ENCODE data around the gene TGFBR2.

The TGFBR2 gene

DNA sequence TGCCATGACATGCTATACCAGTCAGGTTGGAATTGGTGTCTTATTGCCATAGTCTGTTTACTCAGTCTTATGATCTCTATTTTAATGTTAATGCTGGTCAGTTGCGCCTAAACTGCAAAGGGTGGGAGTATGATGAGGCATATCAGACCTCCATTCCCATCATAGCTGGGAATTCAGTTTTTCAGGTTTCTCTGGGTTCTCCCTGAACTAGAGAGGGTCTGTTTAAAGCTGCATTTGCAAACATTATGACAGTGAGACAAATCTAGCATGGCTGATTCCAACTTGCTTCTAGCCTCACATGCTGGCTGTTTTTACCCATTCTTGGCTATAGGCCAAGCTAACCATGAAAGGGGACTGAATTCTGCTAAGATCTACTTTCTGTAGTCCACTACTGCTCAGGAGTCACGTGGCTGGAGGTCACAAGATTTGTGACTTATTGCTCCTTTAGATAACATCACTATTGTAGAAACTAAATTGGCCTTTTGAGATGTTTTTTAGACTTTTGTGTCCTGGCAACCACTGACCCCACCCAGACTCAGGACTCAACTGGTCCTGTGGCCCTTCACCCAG, 96.5 kb downstream of the TGFBR2 start:
- H3K27me3 Mint-ChIP-seq = no peaks in the 10 kb centered on the region
- peak overlapping the region; percentile 38 for H3K27ac Mint-ChIP-seq
- peaks cover 36% of the 10 kb centered on the region for H3K36me3 Mint-ChIP-seq
- H3K9me3 Mint-ChIP-seq = no peaks in the 10 kb centered on the region
- no peak overlapping the region for H3K4me3 Mint-ChIP-seq
- H3K4me1 Mint-ChIP-seq = peaks cover 36% of the 10 kb centered on the region

DNA sequence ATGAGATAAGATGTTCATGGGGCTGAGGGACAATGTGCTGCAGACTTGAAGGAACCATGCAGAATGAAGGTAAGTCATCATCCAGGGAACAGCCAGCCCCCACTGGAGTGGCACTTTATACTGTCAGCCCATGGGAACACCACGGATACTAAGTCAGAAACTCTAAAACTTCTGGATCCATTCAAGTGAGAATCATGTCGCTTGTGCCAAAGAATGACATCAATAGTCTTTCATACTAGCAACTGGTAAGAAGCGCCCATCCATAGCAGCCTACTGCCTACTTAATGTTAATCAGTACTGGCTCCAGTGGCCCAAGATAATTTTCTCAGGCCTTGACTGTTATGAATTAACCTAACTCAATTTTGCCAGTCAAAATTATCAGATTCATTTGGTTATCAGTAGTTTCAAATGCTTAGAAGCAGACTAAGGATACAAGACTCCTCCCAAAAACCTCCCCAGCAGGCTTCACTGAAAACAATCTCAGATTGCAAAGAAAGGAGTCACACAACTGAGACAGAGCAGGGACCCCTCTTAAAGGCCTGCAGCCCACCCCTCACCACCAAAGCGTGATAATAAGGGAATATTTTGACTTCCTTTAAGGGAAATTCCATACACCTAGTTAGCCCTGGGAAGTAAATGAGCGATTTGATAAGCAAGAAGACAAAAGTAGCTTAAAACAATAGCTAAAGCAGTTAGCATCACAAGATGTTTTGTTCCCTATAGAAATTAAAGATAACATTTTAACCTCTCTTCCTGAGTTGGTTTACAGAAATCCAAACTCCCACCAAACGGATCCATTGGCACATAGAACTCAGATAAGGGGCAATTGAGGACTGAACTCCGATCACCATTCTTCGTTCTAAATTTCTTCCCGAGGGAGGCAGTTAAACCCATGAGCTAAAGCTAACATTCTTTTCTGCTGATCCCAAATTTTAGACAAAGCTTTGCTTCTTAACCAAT, 98.8 kb downstream of the TGFBR2 start:
- Mint-ChIP-seq H3K36me3 (peaks cover 29% of the 10 kb centered on the region), H3K27ac (peak overlapping the region; percentile 13), H3K4me3 (no peak overlapping the region), H3K9me3 (no peaks in the 10 kb centered on the region), H3K4me1 (peaks cover 49% of the 10 kb centered on the region), H3K27me3 (no peaks in the 10 kb centered on the region)

DNA sequence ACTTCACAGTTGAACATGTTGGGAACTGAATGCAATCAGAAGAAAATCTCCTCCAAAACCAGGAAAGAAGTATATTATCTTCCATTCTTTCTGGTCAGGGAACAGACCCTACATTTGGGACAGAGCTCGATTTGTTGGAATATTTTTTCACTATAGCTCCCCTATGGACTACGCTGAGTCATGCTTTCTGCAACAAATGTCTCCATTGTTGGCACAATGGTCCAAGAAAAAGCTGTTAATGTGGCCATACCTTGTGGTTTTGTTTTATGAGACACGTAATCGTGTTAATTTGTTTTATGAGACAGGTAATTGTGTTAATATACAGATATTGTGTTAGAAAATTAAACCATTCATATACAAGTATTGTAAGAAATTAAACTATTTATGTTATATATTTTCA, 101.4 kb downstream of the TGFBR2 start:
- Mint-ChIP-seq H3K4me3 (no peak overlapping the region), H3K9me3 (no peaks in the 10 kb centered on the region), H3K4me1 (peaks cover 33% of the 10 kb centered on the region), H3K27ac (no peak overlapping the region), H3K27me3 (no peaks in the 10 kb centered on the region), H3K36me3 (peaks cover 18% of the 10 kb centered on the region)

DNA sequence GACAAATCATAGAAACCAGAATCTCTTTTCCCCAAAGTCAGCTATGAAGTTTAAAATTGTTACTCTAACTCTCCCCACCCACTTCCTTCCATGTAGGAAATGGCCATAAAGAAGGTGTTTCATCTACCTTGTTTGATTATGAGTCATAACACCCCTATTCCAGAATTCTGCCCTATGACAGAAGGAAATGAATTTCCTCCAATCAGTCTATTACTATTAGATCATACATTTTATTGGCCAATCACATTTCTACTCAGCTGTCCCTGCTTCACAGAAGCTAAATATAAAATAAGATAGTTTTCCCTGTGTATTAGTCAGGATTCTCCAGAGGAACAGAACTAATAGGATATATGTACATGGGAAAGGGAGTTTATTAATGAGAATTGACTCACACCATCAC, 102.1 kb downstream of the TGFBR2 start:
- H3K4me1 Mint-ChIP-seq = peaks cover 29% of the 10 kb centered on the region
- no peak overlapping the region for H3K4me3 Mint-ChIP-seq
- H3K9me3 Mint-ChIP-seq = no peaks in the 10 kb centered on the region
- H3K36me3 Mint-ChIP-seq = peaks cover 15% of the 10 kb centered on the region
- H3K27me3 Mint-ChIP-seq = no peaks in the 10 kb centered on the region
- no peak overlapping the region for H3K27ac Mint-ChIP-seq

DNA sequence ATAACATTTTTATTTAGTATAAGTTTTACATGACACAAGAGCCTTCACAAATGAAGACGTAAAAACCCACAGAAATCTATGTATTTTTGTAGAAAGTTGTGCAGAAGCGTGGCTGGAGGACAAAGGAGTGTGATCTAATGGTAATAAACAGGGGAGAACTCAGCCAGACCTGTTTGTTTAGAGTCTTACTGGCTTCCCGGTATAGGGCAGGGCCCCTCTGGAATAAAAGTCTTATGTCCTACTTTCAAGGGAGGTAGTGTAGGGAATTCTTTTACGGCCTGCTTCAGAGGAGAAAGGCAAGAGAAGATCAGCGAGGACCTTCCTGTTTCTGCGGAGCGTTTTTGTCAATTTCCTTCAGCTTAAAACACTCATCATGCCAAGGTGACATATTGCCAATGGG, 103.6 kb downstream of the TGFBR2 start:
- Mint-ChIP-seq H3K27me3 (no peaks in the 10 kb centered on the region), H3K36me3 (peaks cover 11% of the 10 kb centered on the region), H3K9me3 (peaks cover 3% of the 10 kb centered on the region), H3K4me1 (peaks cover 18% of the 10 kb centered on the region), H3K4me3 (no peak overlapping the region), H3K27ac (no peak overlapping the region)

DNA sequence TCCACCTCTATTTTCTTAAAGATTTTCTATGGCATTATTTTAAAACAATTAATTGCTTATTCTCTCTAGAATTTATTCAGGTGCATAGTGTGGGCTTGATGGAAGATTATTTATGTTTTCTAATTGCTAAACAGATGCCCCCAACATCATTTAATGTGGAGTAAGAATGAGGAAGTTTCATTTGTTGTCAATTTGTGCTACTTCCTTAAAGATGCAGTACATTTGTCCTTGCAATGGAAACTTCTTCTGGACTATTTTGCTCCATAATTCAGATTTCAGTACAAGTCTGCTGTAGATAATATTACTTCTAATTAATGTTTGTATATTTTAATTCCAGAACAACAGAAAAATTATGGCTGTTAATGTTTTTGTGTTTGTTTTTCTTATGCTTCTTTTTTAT, 104.8 kb downstream of the TGFBR2 start:
- H3K4me1 Mint-ChIP-seq = peaks cover 18% of the 10 kb centered on the region
- H3K9me3 Mint-ChIP-seq = peaks cover 6% of the 10 kb centered on the region
- H3K27me3 Mint-ChIP-seq = no peaks in the 10 kb centered on the region
- no peak overlapping the region for H3K27ac Mint-ChIP-seq
- H3K36me3 Mint-ChIP-seq = peaks cover 11% of the 10 kb centered on the region
- no peak overlapping the region for H3K4me3 Mint-ChIP-seq

DNA sequence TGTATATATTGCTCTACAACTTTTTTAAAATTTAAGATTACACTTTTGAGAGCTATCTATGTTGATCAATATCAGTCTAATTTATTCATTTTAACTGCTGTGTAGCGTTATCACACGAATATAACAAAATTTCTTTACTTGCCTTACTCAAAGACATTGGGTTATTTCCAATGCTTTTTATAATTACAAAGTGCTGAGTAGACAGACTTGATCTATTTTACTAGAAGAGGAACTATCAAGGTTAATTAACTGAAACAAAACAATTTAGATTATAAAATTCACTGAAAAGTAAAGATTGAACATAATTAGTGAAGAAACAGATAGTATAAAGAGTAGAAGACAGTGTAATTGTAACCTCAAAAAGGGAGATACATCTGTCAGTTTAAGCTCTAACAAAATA, 105.5 kb downstream of the TGFBR2 start:
- Mint-ChIP-seq H3K4me3 (no peak overlapping the region), H3K9me3 (peaks cover 6% of the 10 kb centered on the region), H3K27me3 (no peaks in the 10 kb centered on the region), H3K27ac (no peak overlapping the region), H3K36me3 (peaks cover 7% of the 10 kb centered on the region), H3K4me1 (peaks cover 18% of the 10 kb centered on the region)

DNA sequence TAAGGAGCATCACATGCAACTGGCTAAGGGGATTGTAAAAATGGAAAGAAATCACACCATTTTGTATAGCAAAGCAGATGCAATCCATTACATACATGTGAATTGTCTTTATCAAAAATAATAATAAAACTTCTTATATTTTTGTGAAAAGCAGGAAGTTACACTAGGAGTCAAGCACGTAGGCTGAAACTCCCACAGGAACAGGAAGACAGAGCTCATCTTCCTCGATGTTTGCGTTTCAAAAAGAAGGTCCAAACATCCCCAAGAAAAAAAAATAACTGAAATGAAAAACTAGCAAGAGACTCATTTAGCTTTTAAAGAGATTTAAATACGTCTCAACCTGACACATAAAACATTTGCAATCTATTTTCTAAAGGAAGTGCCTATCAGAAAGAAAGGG, 106.6 kb downstream of the TGFBR2 start:
- Mint-ChIP-seq H3K4me3 (no peak overlapping the region), H3K27ac (no peak overlapping the region), H3K36me3 (peaks cover 4% of the 10 kb centered on the region), H3K27me3 (no peaks in the 10 kb centered on the region), H3K9me3 (peaks cover 6% of the 10 kb centered on the region), H3K4me1 (peaks cover 18% of the 10 kb centered on the region)

DNA sequence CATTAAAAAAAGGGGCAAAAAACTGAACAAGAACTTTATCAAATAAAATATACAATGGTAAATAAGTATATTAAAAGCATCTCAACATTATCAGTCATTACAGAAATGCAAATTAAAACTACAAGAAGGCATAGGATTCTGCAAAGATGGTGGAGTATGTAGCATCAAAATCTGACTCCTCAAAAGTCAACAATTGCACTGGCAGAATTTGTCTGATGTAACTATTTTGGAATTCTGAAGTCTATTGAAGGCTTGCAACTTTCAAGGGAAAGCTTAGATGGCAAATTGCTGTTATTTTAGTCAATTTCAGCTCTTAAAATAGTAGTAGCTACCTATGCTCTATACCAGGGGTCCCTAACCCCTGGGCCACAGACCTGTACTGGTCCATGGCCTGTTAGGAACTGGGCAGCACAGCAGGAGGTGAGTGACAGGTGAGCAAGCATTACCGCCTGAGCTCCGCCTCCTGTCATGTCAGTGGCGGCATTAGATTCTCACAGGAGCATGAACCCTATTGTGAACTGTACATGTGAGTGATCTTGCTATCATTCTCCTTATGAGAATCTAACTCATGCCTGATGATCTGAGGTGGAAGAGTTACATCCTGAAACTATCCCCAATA, 107.6 kb downstream of the TGFBR2 start:
- no peak overlapping the region for H3K27ac Mint-ChIP-seq
- H3K4me3 Mint-ChIP-seq = no peak overlapping the region
- H3K4me1 Mint-ChIP-seq = peaks cover 8% of the 10 kb centered on the region
- peaks cover 6% of the 10 kb centered on the region for H3K9me3 Mint-ChIP-seq
- H3K36me3 Mint-ChIP-seq = peaks cover 1% of the 10 kb centered on the region
- no peaks in the 10 kb centered on the region for H3K27me3 Mint-ChIP-seq

DNA sequence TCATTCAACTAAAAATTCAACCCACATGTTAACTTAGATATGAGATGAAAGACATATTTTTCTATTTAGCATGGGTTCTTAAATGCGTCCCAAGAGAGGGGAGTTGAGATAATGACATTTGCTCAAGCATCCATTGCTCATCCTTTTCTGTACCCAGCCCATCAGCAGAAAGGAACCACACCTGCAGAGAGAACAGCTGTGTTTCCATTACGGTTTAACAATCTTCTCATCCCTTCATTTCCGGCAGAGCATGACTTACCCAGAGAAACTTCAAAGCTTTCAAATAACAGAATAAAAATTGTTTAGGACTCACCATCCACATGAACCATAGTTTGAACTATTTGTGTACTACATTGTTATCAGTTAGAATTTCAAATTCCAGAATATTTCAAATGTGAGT, 113.1 kb downstream of the TGFBR2 start:
- Mint-ChIP-seq H3K27me3 (no peaks in the 10 kb centered on the region), H3K4me3 (no peak overlapping the region), H3K9me3 (peaks cover 7% of the 10 kb centered on the region), H3K36me3 (peaks cover 1% of the 10 kb centered on the region), H3K27ac (no peak overlapping the region), H3K4me1 (no peaks in the 10 kb centered on the region)

DNA sequence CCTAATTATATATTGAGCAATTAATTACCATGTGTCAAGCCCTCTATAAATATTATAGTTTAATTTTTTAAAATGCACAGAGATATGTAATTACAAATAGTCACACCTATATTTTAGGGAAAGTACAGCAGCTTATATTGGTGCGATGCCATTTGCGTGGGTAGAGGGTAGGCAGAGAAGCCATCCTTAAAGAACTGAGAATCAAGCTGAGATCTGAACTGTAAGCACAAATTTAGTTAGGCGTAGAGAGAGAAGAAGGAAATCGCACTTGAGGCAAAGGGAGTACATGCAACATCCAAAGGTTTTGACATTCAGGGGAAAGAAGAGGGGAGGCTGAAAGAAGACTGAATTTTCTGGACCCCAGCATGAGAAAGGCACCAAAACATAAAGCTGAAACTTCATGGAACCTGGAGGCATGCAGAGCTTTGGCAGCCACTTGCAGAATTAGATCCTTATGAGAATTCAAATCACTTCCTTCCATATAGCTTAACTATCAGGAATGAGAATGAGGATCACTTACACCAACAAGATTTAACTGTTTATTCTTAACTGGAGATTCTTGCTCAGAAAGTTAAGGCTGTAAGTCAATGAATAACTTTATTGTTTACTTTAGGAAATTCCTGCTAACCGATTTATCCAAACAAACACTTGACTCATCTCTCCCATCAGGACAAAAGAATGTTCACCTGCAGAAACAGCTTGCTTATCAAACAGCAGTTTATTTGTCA, 114.3 kb downstream of the TGFBR2 start:
- no peaks in the 10 kb centered on the region for H3K27me3 Mint-ChIP-seq
- no peak overlapping the region for H3K4me3 Mint-ChIP-seq
- no peak overlapping the region for H3K27ac Mint-ChIP-seq
- H3K36me3 Mint-ChIP-seq = peaks cover 3% of the 10 kb centered on the region
- no peaks in the 10 kb centered on the region for H3K4me1 Mint-ChIP-seq
- H3K9me3 Mint-ChIP-seq = peaks cover 11% of the 10 kb centered on the region

DNA sequence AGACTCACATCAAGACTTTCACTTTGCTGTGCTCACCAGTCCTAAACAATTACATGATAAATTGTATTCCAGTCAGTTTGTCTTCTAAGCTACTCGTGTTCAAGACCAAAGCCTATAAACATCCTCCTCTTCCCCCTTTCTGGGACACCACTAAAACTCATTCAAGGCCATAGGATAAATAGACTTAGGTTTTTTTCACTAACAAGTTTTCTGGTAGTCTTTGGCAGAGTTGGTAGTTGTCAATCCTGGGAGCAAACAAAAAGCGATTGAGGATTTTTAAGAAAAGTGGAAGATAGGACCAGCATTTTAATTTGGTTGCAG, 114.9 kb downstream of the TGFBR2 start:
- no peak overlapping the region for H3K27ac Mint-ChIP-seq
- H3K27me3 Mint-ChIP-seq = no peaks in the 10 kb centered on the region
- H3K36me3 Mint-ChIP-seq = peaks cover 3% of the 10 kb centered on the region
- H3K4me1 Mint-ChIP-seq = no peaks in the 10 kb centered on the region
- peaks cover 11% of the 10 kb centered on the region for H3K9me3 Mint-ChIP-seq
- no peak overlapping the region for H3K4me3 Mint-ChIP-seq

DNA sequence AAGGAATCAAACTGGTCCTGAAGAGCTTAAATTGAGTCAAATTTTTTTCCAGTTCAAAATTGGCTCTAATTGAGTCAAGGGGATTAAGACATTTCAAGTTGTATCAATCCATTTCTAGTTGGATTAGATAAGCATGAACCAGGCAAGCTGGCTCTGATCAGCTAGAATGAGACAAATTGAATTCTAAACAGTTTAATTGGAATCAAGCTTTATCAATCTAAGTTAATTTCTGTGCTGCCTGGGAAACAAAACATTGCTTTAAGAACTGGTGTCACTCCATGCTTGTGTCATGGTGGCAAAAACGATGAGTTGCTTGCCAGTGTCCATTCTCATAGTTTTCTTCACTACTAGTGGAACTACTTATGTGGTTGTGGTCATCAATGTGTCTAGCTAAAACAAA, 116.8 kb downstream of the TGFBR2 start:
- Mint-ChIP-seq H3K27me3 (no peaks in the 10 kb centered on the region), H3K4me3 (no peak overlapping the region), H3K27ac (no peak overlapping the region), H3K4me1 (no peaks in the 10 kb centered on the region), H3K9me3 (peaks cover 11% of the 10 kb centered on the region), H3K36me3 (peaks cover 3% of the 10 kb centered on the region)

DNA sequence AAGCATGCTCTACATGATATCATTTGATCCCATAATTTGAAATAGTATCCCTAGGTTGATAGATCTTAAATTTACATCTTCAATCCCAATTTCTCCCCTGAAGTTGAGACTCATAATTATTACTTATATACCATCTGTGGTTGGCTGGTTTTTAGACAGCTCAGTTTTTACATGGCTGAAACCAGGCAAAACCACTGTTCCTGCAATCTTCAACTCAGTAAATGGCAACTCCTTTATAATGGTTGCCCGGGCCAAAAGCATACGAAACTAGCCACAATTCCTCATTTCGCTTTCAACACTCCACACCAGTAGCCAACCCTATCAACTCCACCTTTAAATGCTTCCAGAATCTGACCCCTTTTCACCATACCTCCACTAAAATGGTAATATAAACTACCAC, 118.5 kb downstream of the TGFBR2 start:
- H3K4me3 Mint-ChIP-seq = no peak overlapping the region
- peaks cover 15% of the 10 kb centered on the region for H3K4me1 Mint-ChIP-seq
- no peaks in the 10 kb centered on the region for H3K27me3 Mint-ChIP-seq
- H3K27ac Mint-ChIP-seq = no peak overlapping the region
- peaks cover 3% of the 10 kb centered on the region for H3K36me3 Mint-ChIP-seq
- peaks cover 11% of the 10 kb centered on the region for H3K9me3 Mint-ChIP-seq

DNA sequence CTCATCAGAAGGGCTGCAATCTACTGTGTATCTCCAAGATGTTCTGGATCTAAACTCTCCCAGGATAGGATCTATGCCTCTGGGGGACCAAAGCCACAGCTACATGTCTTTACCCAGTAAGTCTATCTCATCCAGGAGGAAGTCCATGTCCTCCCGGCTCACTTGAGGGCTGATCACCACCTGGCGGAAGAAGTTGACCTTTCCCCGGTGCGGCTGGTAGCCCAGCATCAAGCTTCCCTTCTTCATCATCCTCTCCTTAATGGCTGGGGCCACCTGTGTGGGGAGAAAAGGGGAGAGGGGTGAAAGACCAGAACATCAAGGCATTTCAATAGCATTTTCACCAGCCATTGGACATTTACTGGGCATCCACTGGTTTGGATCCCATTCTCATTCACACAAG, 121.7 kb downstream of the TGFBR2 start:
- H3K27ac Mint-ChIP-seq = no peak overlapping the region
- no peaks in the 10 kb centered on the region for H3K27me3 Mint-ChIP-seq
- peaks cover 3% of the 10 kb centered on the region for H3K36me3 Mint-ChIP-seq
- H3K4me1 Mint-ChIP-seq = peaks cover 39% of the 10 kb centered on the region
- H3K4me3 Mint-ChIP-seq = no peak overlapping the region
- peaks cover 11% of the 10 kb centered on the region for H3K9me3 Mint-ChIP-seq

DNA sequence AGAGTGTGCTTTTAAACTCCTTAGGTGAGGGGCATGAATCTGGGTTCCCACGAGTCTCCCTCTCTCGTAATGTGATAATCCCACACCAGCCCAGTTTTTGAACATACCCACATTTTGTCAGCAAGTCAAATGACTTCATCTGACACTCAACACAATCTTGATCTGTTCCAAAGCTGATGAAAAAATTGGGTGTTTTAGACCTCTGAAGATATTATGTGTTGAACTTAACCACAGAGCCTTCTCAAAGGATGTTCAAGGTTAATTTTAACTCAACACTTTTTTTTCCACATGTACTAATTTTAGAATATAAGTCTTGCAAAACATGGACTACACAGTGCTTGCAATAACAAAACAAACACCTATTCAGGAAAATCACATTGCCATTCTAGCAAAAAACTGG, 123.1 kb downstream of the TGFBR2 start:
- Mint-ChIP-seq H3K4me3 (no peak overlapping the region), H3K27me3 (no peaks in the 10 kb centered on the region), H3K27ac (no peak overlapping the region), H3K4me1 (peaks cover 53% of the 10 kb centered on the region), H3K36me3 (peaks cover 3% of the 10 kb centered on the region), H3K9me3 (peaks cover 11% of the 10 kb centered on the region)

All from activated naive CD4-positive, alpha-beta T cell treated with anti-CD3 and anti-CD28 coated beads, Interleukin-2, amount 50 U/mL, for 24 hours (primary cell).